ENCODE measurements around the gene SVIP.

The SVIP gene

DNA sequence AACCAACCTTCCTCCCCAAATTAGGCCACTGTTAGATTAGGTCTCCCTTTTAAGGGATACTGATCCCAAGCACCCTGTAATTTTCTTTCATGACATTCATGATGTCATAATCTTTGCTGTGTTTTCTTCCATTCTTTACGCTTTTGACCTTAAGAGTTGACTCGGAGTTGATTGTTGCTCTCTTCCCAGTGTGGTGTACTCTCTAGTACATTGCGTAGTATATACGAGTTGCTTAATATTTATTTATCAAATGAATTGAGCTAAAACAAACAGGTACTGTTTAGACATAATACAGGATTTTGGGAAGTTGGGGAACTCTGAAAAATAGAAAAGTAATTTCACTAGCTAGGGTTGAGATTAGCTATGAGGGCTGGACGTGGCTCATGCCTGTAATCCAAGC is 49.8 kb downstream of the SVIP start:
- H3K4me3 ChIP-seq (ENCODE audit: low read depth, low read length) = no peak overlapping the region
- TF ChIP-seq, protein P1, sequence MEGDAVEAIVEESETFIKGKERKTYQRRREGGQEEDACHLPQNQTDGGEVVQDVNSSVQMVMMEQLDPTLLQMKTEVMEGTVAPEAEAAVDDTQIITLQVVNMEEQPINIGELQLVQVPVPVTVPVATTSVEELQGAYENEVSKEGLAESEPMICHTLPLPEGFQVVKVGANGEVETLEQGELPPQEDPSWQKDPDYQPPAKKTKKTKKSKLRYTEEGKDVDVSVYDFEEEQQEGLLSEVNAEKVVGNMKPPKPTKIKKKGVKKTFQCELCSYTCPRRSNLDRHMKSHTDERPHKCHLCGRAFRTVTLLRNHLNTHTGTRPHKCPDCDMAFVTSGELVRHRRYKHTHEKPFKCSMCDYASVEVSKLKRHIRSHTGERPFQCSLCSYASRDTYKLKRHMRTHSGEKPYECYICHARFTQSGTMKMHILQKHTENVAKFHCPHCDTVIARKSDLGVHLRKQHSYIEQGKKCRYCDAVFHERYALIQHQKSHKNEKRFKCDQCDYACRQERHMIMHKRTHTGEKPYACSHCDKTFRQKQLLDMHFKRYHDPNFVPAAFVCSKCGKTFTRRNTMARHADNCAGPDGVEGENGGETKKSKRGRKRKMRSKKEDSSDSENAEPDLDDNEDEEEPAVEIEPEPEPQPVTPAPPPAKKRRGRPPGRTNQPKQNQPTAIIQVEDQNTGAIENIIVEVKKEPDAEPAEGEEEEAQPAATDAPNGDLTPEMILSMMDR (IDR thresholded peaks at IDR 0.05; ENCODE audit: low read depth, low read length) = no peak

DNA sequence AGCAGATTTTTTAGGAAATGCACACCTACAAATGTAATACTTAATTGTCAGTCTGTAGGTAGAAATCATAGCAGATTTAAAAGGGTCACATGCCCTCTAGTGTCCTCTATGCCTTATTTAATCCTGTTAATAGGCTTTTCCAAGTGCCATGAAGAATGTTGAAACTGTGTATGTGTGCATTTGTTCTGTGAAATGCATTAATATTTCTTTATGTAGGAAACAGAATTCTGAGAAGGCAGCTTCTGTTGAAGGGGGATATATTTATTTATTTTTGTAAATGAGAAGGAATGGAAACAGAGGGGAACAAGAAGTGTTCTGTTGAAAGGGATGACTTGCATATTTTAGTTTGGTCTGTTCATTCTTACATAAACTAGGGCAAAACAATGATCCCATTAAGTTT is 51.0 kb downstream of the SVIP start:
- TF ChIP-seq, protein P1 (IDR thresholded peaks at IDR 0.05; ENCODE audit: low read depth, low read length) = no peak
- H3K4me3 ChIP-seq (ENCODE audit: low read depth, low read length) = no peak overlapping the region

DNA sequence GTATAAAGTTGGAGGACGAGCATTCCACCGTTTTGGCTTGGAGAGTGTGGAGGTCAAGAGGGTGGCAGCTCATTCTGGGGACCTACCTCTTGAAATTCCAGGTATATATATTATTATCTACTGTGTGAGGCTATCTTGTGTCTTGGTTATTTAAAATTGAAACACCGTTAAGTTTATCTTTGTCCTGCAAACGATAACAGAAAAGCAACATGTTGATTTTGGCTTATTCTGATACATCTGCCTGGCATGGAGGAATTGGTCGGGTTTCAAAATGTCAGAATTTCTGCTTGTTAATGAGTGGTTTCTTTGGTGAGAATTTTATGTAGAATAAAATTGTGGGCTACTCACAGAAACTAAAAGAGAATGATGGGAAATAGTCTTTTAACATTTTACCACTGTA is 54.4 kb downstream of the SVIP start:
- no peak overlapping the region for H3K4me3 ChIP-seq (ENCODE audit: low read depth, low read length)
- TF ChIP-seq, protein P1 (IDR thresholded peaks at IDR 0.05; ENCODE audit: low read depth, low read length) = no peak

DNA sequence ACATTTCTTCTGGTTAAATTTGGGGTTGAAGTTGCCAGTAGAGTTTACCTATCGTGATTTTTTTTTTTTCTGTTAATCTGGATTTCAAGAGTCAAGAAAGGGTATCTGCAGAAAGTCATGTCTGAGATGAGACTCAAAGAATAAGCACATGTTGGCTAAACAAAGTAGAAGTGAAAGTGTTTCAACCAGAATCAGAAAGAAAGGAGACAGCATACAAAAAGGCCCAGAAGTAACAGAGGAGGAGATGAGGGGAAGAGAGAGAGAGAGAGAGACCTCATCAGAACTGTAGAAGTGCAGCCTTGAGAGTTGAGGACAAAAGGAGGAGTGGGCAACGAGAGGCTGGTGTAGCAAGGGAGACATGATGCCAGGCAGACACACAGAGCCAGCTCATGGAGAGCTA is 54.9 kb downstream of the SVIP start:
- TF ChIP-seq, protein P1 (IDR thresholded peaks at IDR 0.05; ENCODE audit: low read depth, low read length) = no peak
- H3K4me3 ChIP-seq (ENCODE audit: low read depth, low read length) = no peak overlapping the region

DNA sequence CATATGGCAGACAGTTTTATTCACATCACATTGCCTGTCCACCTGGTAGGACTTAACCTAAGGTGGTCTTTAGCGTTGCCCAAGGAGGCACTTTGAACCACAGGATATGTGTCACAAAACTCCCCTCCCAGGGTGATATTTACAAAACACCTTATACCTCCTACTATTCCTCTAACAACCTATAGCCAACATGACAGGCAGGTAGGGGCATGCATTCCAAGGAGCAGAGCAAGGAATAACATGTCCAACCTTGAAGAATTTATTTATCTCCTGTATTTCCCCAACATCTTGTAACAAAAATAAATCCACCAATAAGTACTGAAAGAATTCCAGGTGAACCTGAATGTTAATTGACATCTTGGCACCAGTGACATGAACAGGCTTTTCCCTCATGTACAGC is 60.5 kb downstream of the SVIP start:
- TF ChIP-seq, protein P1 (IDR thresholded peaks at IDR 0.05; ENCODE audit: low read depth, low read length) = no peak
- H3K4me3 ChIP-seq (ENCODE audit: low read depth, low read length) = no peak overlapping the region
